SK-N-SH (cell line): ENCODE measurements around the gene NKX2-3. TPM values are rescaled to one million over a fixed set of nuclear protein-coding genes. Genes with fewer than 3 reads are reported as not detected.

Experiments
- CTCF ChIA-PET: fragments of 300-600, 350-600 bp; formaldehyde crosslinking; extraction: SDS; loops from one replicate; lab custom pipeline; 2021; lab: Yijun Ruan, JAX
- POLR2A ChIA-PET: fragments of 350-600 bp; sonication (Branson Sonifier 250); formaldehyde crosslinking; extraction: SDS; loops from one replicate; lab custom pipeline; 2020; ENCODE audit warnings: antibody characterized with exemption, inconsistent platforms; lab: Yijun Ruan, JAX
- DNase-seq: peaks from one replicate; pipeline ENCODE4 v3.0.0; 2012
- H2AFZ ChIP-seq: fragments of 200-600 bp; sonication (generic); 2 replicates; pipeline ENCODE4 v1.8.1; 2016; ENCODE audit warnings: antibody characterized with exemption, mild to moderate bottlenecking, low read depth
- H3F3A ChIP-seq: fragments of 200-600 bp; sonication (generic); replicated peaks from 2 replicates; pipeline ENCODE3; 2016; ENCODE audit warnings: antibody characterized with exemption, mild to moderate bottlenecking; ENCODE audit not compliant: insufficient read depth
- H3K27ac ChIP-seq, 2 experiments: fragments of 200-500 bp in 1 of 2; fragments of 200-600 bp in 1 of 2; sonication (Bioruptor generic) in 1 of 2; sonication (generic), shearing (Covaris generic) in 1 of 2; 2 replicates each; pipeline versions ENCODE4 v1.5.1 to v1.6.1; 2014 to 2016; ENCODE audit warnings: low read depth in 2 of 2, inconsistent platforms in 1 of 2, low read length in 1 of 2, mild to moderate bottlenecking in 1 of 2, mixed read lengths in 1 of 2
- H3K27me3 ChIP-seq: fragments of 200-600 bp; sonication (generic), shearing (Covaris generic); 2 replicates; pipeline ENCODE4 v1.6.1; 2016; ENCODE audit warnings: mixed run types; ENCODE audit not compliant: insufficient read depth
- H3K36me3 ChIP-seq, 2 experiments: fragments of 200-500 bp in 1 of 2; fragments of 200-600 bp in 1 of 2; sonication (Bioruptor generic) in 1 of 2; sonication (generic) in 1 of 2; replicated peaks in 1 of 2; 2 replicates each; pipeline versions ENCODE3 to v1.5.1; 2014 to 2016; ENCODE audit warnings: low read length in 1 of 2, mild to moderate bottlenecking in 1 of 2; ENCODE audit not compliant: insufficient read depth in 2 of 2, control insufficient read depth in 1 of 2
- H3K4me1 ChIP-seq, 2 experiments: fragments of 200-500 bp in 1 of 2; fragments of 200-600 bp in 1 of 2; sonication (Bioruptor generic) in 1 of 2; sonication (generic), shearing (Covaris generic) in 1 of 2; 2 replicates each; pipeline versions ENCODE4 v1.5.1 to v1.6.1; 2014 to 2016; ENCODE audit warnings: low read depth in 1 of 2, low read length in 1 of 2, mixed run types in 1 of 2; ENCODE audit not compliant: insufficient read depth in 2 of 2, control insufficient read depth in 1 of 2
- H3K4me2 ChIP-seq: fragments of 200-600 bp; sonication (generic), shearing (Covaris generic); 2 replicates; pipeline ENCODE4 v1.6.1; 2017; ENCODE audit warnings: mixed run types
- H3K4me3 ChIP-seq, 2 experiments: fragments of 200-500 bp in 1 of 2; fragments of 200-600 bp in 1 of 2; sonication (Bioruptor generic) in 1 of 2; sonication (generic), shearing (Covaris generic) in 1 of 2; 2 replicates each; pipeline versions ENCODE4 v1.5.1 to v1.8.1; 2014 to 2016; ENCODE audit warnings: low read depth in 2 of 2, inconsistent platforms in 1 of 2, low read length in 1 of 2, mild to moderate bottlenecking in 1 of 2, mixed read lengths in 1 of 2, moderate library complexity in 1 of 2
- H3K79me2 ChIP-seq: fragments of 200-600 bp; sonication (generic); 2 replicates; pipeline ENCODE4 v1.8.1; 2017; ENCODE audit warnings: mild to moderate bottlenecking; ENCODE audit not compliant: insufficient read depth
- H3K9ac ChIP-seq: fragments of 200-600 bp; sonication (generic); 2 replicates; pipeline ENCODE4 v1.6.1; 2017; ENCODE audit warnings: mixed run types
- H3K9me2 ChIP-seq: fragments of 200-600 bp; sonication (generic); 2 replicates; pipeline ENCODE4 v1.6.1; 2017; ENCODE audit warnings: mixed run types
- H3K9me3 ChIP-seq: fragments of 200-600 bp; sonication (generic); 2 replicates; pipeline ENCODE4 v1.6.1; 2017; ENCODE audit warnings: mixed run types, mild to moderate bottlenecking, moderate library complexity
- H4K20me1 ChIP-seq: fragments of 200-600 bp; sonication (generic); 2 replicates; pipeline ENCODE4 v1.6.1; 2017; ENCODE audit warnings: mild to moderate bottlenecking, mixed run types; ENCODE audit not compliant: insufficient read depth
- CHD2 ChIP-seq: fragments of 150-350 bp; IDR thresholded peaks from 2 replicates; pipeline ENCODE4 v1.6.1; 2018; ENCODE audit warnings: low read length; ENCODE audit not compliant: partially characterized antibody
- EP300 ChIP-seq, 2 experiments: IDR thresholded peaks; 2 replicates each; pipeline versions ENCODE4 v1.4.0 to v1.6.1; 2012; ENCODE audit warnings: borderline replicate concordance in 1 of 2, low read depth in 1 of 2, low read length in 1 of 2
- EZH2phosphoT487 ChIP-seq: fragments of 200-600 bp; sonication (generic); IDR thresholded peaks from 2 replicates; pipeline ENCODE4 v1.6.1; 2017; ENCODE audit warnings: low read depth, mixed run types, mild to moderate bottlenecking, antibody characterized with exemption, moderate library complexity, borderline replicate concordance
- FOSL2 ChIP-seq: IDR thresholded peaks from 2 replicates; pipeline ENCODE4 v1.4.0; 2012; ENCODE audit warnings: low read depth, mild to moderate bottlenecking, moderate library complexity, borderline replicate concordance
- FOXJ3 ChIP-seq: sonication (generic); formaldehyde crosslinking; IDR thresholded peaks from 2 replicates; pipeline ENCODE4 v1.5.1; 2020; ENCODE audit warnings: mild to moderate bottlenecking, missing genetic modification reagents
- GABPA ChIP-seq: IDR thresholded peaks from 2 replicates; pipeline ENCODE4 v1.4.0; 2012; ENCODE audit warnings: low read depth, mild to moderate bottlenecking
- MXI1 ChIP-seq: IDR thresholded peaks from 2 replicates; pipeline ENCODE4 v1.6.1; 2012; ENCODE audit warnings: mild to moderate bottlenecking, low read depth, low read length, improper control_type of control experiment
- NFIC ChIP-seq: IDR thresholded peaks from 2 replicates; pipeline ENCODE4 v1.4.0; 2012; ENCODE audit warnings: borderline replicate concordance
- POLR2AphosphoS5 ChIP-seq: IDR thresholded peaks from 2 replicates; pipeline ENCODE4 v1.6.1; 2012; ENCODE audit warnings: low read depth, low read length
- RFX5 ChIP-seq: IDR thresholded peaks from 2 replicates; pipeline ENCODE4 v1.6.1; 2012; ENCODE audit warnings: mild to moderate bottlenecking, improper control_type of control experiment, low read length
- RXRA ChIP-seq: IDR thresholded peaks from 2 replicates; pipeline ENCODE4 v1.4.0; 2012; ENCODE audit warnings: low read depth, mild to moderate bottlenecking, borderline replicate concordance
- SIN3A ChIP-seq: IDR thresholded peaks from 2 replicates; pipeline ENCODE4 v1.6.1; 2012; ENCODE audit warnings: low read depth, mild to moderate bottlenecking, low read length, moderate library complexity, borderline replicate concordance
- TAF1 ChIP-seq: IDR thresholded peaks from 2 replicates; pipeline ENCODE4 v1.6.1; 2012; ENCODE audit warnings: low read depth, mild to moderate bottlenecking, low read length, moderate library complexity, borderline replicate concordance
- TCF12 ChIP-seq: IDR thresholded peaks from 2 replicates; pipeline ENCODE4 v1.4.0; 2012
- TEAD4 ChIP-seq: IDR thresholded peaks from 2 replicates; pipeline ENCODE4 v1.4.0; 2012; ENCODE audit warnings: mild to moderate bottlenecking, borderline replicate concordance; ENCODE audit not compliant: insufficient read depth
- YY1 ChIP-seq: IDR thresholded peaks from 2 replicates; pipeline ENCODE4 v1.4.0; 2012; ENCODE audit warnings: low read depth, mild to moderate bottlenecking
- WGBS: methylation state at CpG from one replicate; pipeline ENCODE4 v1.1.6; 2017; ENCODE audit warnings: low lambda C conversion rate; 5-methylcytosine and 5-hydroxymethylcytosine counted together
- polyA plus RNA-seq, 3 experiments: library from polyadenylated mRNA; depleted of rRNA; stranded (reverse); fragments of >200 nt; gene quantifications; 2 replicates each; pipeline ENCODE4 v1.2.3, GENCODE V29; 2012
- TF ChIP-seq, protein P1 (sequence below): IDR thresholded peaks from 2 replicates; pipeline ENCODE4 v1.4.0; 2012; ENCODE audit warnings: low read depth, borderline replicate concordance
- TF ChIP-seq, protein P2 (sequence below): fragments of 150-350 bp; IDR thresholded peaks from 2 replicates; pipeline ENCODE4 v1.6.1; 2016; ENCODE audit warnings: mild to moderate bottlenecking, low read depth, low read length
- TF ChIP-seq, protein P3 (sequence below): IDR thresholded peaks from 2 replicates; pipeline ENCODE4 v1.4.0; 2012; ENCODE audit warnings: low read depth

The NKX2-3 gene
- polyA plus RNA-seq, 1 of the 3 experiments (the other 2 are of a cell fraction), result not detected

DNA sequence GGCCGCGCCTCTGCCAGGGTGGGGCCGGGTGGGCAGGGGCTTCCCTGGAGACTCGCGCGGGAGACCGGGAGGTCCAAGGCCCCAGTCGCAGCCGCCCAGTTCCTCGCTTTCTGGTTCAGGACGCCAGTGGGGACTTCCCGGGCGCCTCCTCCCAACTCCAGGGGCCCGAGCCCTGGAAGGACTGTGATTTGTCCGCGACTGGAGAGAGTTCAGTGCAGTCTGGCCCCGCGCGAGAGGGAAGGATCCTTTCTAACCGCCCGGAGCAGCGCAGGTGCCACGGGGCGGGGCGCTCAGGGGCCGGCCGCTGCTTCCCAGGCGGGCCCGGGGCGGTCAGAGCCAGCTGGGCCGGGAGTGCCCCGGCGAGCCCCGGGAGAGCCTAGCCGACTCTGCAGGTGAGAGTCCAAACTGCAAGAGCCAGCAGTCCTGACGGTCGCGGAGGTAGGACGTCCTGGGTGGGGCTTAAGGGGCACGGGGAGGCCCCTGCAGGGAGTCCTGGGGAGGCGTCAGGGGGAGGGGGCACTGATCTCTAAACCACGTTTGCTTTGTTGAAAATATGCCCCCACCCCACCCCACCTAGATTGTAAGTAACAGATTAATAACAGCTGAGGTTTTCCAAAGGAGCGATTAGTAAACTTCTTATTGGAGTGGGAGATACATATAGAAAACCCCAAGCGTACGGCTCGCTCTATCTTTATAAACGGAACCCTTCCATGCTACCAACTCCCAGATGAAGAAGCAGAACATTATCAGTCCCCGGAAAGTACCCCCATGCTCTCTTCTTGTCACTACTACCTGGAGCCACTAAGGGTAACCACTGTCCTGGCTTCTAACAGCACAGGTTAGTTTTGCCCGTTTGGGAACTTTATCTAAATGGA is 8.2 kb downstream of the NKX2-3 start:
- no peaks in the 10 kb centered on the region for H3K9me2 ChIP-seq
- H3F3A ChIP-seq, result no peaks in the 10 kb centered on the region
- TF ChIP-seq SIN3A (no peak), YY1 (no peak), GABPA (no peak), MXI1 (no peak), TAF1 (no peak), POLR2AphosphoS5 (no peak), FOXJ3 (no peak)
- TF ChIP-seq, protein P1, sequence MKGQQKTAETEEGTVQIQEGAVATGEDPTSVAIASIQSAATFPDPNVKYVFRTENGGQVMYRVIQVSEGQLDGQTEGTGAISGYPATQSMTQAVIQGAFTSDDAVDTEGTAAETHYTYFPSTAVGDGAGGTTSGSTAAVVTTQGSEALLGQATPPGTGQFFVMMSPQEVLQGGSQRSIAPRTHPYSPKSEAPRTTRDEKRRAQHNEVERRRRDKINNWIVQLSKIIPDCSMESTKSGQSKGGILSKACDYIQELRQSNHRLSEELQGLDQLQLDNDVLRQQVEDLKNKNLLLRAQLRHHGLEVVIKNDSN, result no peak
- TF ChIP-seq, protein P2, sequence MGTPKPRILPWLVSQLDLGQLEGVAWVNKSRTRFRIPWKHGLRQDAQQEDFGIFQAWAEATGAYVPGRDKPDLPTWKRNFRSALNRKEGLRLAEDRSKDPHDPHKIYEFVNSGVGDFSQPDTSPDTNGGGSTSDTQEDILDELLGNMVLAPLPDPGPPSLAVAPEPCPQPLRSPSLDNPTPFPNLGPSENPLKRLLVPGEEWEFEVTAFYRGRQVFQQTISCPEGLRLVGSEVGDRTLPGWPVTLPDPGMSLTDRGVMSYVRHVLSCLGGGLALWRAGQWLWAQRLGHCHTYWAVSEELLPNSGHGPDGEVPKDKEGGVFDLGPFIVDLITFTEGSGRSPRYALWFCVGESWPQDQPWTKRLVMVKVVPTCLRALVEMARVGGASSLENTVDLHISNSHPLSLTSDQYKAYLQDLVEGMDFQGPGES, result no peak
- no peaks in the 10 kb centered on the region for H4K20me1 ChIP-seq
- no peaks in the 10 kb centered on the region for H3K9me3 ChIP-seq
- no peak overlapping the region for H3K4me2 ChIP-seq
- POLR2A ChIA-PET, result no interaction called here
- peak; percentile 45 for DNase-seq
- H3K27ac ChIP-seq, result no peak overlapping the region
- H3K9ac ChIP-seq, result no peak overlapping the region
- H3K4me1 ChIP-seq, result no peaks in the 10 kb centered on the region; a peak in 1 of 4 replicates
- H3K27me3 ChIP-seq, result peaks cover 91% of the 10 kb centered on the region
- no peak overlapping the region for H2AFZ ChIP-seq
- H3K4me3 ChIP-seq, result no peak overlapping the region
- no peaks in the 10 kb centered on the region for H3K36me3 ChIP-seq
- no peaks in the 10 kb centered on the region for H3K79me2 ChIP-seq
- CTCF ChIA-PET, result interaction anchor here (1.0 kb wide), 1 partner anchor 19 kb away, joined by 4 read pairs; no protein-coding TSS in a partner anchor
- 4% methylated on average over 12 of the region's 49 CpGs for WGBS

DNA sequence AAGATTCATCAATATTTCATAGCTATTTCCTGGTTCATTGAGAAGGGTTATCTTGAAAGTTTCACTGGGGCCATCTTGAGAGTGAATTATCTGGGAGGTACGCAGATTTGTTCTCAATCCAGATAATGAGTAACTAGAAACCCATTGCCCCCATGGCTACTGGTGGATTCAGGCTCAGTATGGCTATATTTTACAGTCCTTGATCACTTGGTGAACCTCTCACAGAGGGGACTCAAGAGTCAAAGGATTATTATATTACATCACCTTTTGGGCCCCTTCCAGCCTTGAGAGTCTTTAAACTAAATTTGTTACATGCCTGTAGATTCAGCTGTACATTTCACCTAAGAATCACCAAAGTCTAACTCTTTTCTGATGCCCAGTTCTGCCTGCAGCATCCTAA is 11.6 kb downstream of the NKX2-3 start:
- 9% methylated on average over 1 of the region's 1 CpG for WGBS
- H3K4me1 ChIP-seq, result no peaks in the 10 kb centered on the region
- H3K4me3 ChIP-seq, result no peak overlapping the region
- DNase-seq, result no peak
- H3K9me2 ChIP-seq, result no peaks in the 10 kb centered on the region
- no peaks in the 10 kb centered on the region for H3K9me3 ChIP-seq
- no peaks in the 10 kb centered on the region for H3K79me2 ChIP-seq
- TF ChIP-seq TEAD4, result no peak
- TF ChIP-seq FOSL2, result no peak
- TF ChIP-seq, protein P3, sequence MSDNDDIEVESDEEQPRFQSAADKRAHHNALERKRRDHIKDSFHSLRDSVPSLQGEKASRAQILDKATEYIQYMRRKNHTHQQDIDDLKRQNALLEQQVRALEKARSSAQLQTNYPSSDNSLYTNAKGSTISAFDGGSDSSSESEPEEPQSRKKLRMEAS, result no peak
- no peak for TF ChIP-seq NFIC
- TF ChIP-seq EZH2phosphoT487, result no peak
- no peak for TF ChIP-seq RFX5
- TF ChIP-seq TCF12, result no peak
- no peak for TF ChIP-seq EP300 (IDR thresholded peaks at IDR 0.05; ENCODE audit: borderline replicate concordance in 1 of 2, low read depth in 1 of 2, low read length in 1 of 2)
- TF ChIP-seq CHD2, result no peak
- no peak for TF ChIP-seq RXRA
- TF ChIP-seq YY1, result no peak
- no peaks in the 10 kb centered on the region for H3F3A ChIP-seq
- no peaks in the 10 kb centered on the region for H3K36me3 ChIP-seq
- no peak overlapping the region for H2AFZ ChIP-seq
- ChIA-PET CTCF (interaction anchor here (1.1 to 2.7 kb wide), 3 partner anchors 16 to 152 kb away, joined by 4 to 13 read pairs (median 4); no protein-coding TSS in a partner anchor), POLR2A (no interaction called here)
- H3K4me2 ChIP-seq, result no peak overlapping the region
- H3K27ac ChIP-seq, result no peak overlapping the region
- peaks cover 80% of the 10 kb centered on the region for H3K27me3 ChIP-seq
- no peaks in the 10 kb centered on the region for H4K20me1 ChIP-seq
- no peak overlapping the region for H3K9ac ChIP-seq
